Measurements from ENCODE around the gene ZBTB20. TPM values are rescaled to one million over a fixed set of nuclear protein-coding genes. Genes with fewer than 3 reads are reported as not detected.

ZBTB20 gene
- total RNA-seq, 1 experiment from 2014 or later = 12.8 TPM

DNA sequence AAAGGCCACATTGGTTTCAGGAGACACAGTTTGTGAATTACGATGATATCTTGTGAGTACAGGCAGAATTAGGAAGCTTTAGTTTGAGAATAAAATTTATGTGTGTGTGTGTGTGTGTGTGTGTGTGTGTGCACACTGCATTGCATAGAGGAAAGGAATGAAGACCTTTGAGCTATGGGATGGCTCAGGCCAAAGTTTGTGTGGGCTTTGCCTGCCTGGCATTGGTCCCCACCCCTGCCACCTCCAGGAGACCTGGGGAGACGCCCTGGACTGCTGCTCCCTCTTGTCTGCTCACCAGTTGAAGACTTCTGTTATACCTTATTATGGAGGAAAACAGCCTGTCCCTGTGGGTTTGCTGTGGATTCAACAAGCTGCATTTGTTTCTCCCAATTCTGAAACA lies 816.1 kb downstream of the ZBTB20 start:
- no peaks in the 10 kb centered on the region for H3K36me3 ChIP-seq (ENCODE audit: control insufficient read depth, insufficient read depth, low read length)
- no peaks in the 10 kb centered on the region for H3K9me3 Mint-ChIP-seq (ENCODE audit: unreplicated experiment)
- no peaks in the 10 kb centered on the region for H3K9me3 ChIP-seq
- H3K27me3 Mint-ChIP-seq (ENCODE audit: insufficient read depth, unreplicated experiment) = no peaks in the 10 kb centered on the region
- intact Hi-C loops (cut with micrococcal nuclease; ENCODE audit: unreplicated experiment) = no loop called here
- BruUV-seq (replicated peaks) = no TSS peak
- no peaks in the 10 kb centered on the region for H3K4me1 ChIP-seq
- H3K4me3 Mint-ChIP-seq (ENCODE audit: unreplicated experiment) = no peak overlapping the region
- DNase-seq = no peak
- TF ChIP-seq, protein P1, sequence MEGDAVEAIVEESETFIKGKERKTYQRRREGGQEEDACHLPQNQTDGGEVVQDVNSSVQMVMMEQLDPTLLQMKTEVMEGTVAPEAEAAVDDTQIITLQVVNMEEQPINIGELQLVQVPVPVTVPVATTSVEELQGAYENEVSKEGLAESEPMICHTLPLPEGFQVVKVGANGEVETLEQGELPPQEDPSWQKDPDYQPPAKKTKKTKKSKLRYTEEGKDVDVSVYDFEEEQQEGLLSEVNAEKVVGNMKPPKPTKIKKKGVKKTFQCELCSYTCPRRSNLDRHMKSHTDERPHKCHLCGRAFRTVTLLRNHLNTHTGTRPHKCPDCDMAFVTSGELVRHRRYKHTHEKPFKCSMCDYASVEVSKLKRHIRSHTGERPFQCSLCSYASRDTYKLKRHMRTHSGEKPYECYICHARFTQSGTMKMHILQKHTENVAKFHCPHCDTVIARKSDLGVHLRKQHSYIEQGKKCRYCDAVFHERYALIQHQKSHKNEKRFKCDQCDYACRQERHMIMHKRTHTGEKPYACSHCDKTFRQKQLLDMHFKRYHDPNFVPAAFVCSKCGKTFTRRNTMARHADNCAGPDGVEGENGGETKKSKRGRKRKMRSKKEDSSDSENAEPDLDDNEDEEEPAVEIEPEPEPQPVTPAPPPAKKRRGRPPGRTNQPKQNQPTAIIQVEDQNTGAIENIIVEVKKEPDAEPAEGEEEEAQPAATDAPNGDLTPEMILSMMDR (IDR thresholded peaks at IDR 0.05; ENCODE audit: insufficient read depth in 1 of 2, low read depth in 1 of 2, low read length in 1 of 2, severe bottlenecking in 1 of 2, unreplicated experiment in 1 of 2) = no peak
- POLR2A ChIA-PET = no interaction called here
- no peak overlapping the region for H3K4me3 ChIP-seq (ENCODE audit: low read depth, low read length)
- no peaks in the 10 kb centered on the region for H3K27me3 ChIP-seq (replicated peaks; ENCODE audit: control insufficient read depth, insufficient read depth, low read length)
- peaks cover 9% of the 10 kb centered on the region for H3K36me3 Mint-ChIP-seq (ENCODE audit: insufficient read depth, unreplicated experiment)
- CTCF ChIA-PET = no interaction called here
- H3K4me1 Mint-ChIP-seq (ENCODE audit: low read depth, unreplicated experiment) = no peaks in the 10 kb centered on the region
- H3K27ac Mint-ChIP-seq (ENCODE audit: unreplicated experiment) = no peak overlapping the region

DNA sequence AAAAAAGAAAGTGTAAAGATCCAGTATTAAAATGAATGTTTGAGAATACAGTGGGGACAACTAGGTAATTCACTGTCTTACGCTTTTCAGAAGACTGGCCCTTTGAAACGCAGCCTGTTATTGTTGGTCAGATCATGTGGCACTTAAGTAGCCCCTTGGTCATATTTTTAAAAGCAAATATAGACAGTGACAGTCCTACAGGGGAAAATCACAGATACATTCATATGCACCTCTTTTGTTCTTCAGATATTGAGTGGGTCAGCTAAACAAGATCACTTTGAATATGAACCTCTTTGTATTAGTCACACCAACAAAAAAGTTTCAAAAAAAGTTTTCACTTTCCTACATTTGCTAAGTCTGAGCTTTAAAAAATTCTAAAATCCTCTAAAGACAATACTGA lies 817.3 kb downstream of the ZBTB20 start:
- POLR2A ChIA-PET = no interaction called here
- H3K36me3 Mint-ChIP-seq (ENCODE audit: insufficient read depth, unreplicated experiment) = peaks cover 9% of the 10 kb centered on the region
- Histone ChIP-seq H3K4me3 (ENCODE audit: low read depth, low read length) (no peak overlapping the region), H3K36me3 (ENCODE audit: control insufficient read depth, insufficient read depth, low read length) (no peaks in the 10 kb centered on the region), H3K9me3 (no peaks in the 10 kb centered on the region), H3K27me3 (replicated peaks; ENCODE audit: control insufficient read depth, insufficient read depth, low read length) (no peaks in the 10 kb centered on the region), H3K4me1 (no peaks in the 10 kb centered on the region)
- no peaks in the 10 kb centered on the region for H3K9me3 Mint-ChIP-seq (ENCODE audit: unreplicated experiment)
- H3K4me3 Mint-ChIP-seq (ENCODE audit: unreplicated experiment) = no peak overlapping the region
- CTCF ChIA-PET = no interaction called here
- H3K27ac Mint-ChIP-seq (ENCODE audit: unreplicated experiment) = no peak overlapping the region
- H3K27me3 Mint-ChIP-seq (ENCODE audit: insufficient read depth, unreplicated experiment) = no peaks in the 10 kb centered on the region
- DNase-seq = no peak
- no TSS peak for BruUV-seq (replicated peaks)
- intact Hi-C loops (cut with micrococcal nuclease; ENCODE audit: unreplicated experiment) = no loop called here
- H3K4me1 Mint-ChIP-seq (ENCODE audit: low read depth, unreplicated experiment) = no peaks in the 10 kb centered on the region
- TF ChIP-seq, protein P1 (IDR thresholded peaks at IDR 0.05; ENCODE audit: insufficient read depth in 1 of 2, low read depth in 1 of 2, low read length in 1 of 2, severe bottlenecking in 1 of 2, unreplicated experiment in 1 of 2) = no peak

DNA sequence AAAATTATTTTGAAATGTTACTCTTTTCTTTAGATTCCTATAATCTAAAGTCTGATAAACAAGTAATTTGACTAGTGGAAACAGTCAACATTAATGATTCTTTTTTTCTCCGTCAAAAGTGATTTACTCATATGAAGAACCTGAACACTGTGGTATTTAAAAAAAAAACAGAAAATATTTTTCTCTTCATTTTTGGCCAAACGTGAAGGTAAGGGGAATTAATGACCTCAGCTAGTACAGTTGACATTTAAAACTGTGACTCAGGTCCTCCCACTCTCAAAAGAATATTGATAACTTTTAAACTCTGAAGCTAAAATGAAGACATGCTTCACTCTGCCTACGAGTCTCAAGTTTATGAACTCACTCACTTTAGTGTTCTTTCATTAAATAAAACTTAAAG lies 818.7 kb downstream of the ZBTB20 start:
- no TSS peak for BruUV-seq (replicated peaks)
- Mint-ChIP-seq H3K4me3 (ENCODE audit: unreplicated experiment) (no peak overlapping the region), H3K4me1 (ENCODE audit: low read depth, unreplicated experiment) (peaks cover 6% of the 10 kb centered on the region), H3K36me3 (ENCODE audit: insufficient read depth, unreplicated experiment) (no peaks in the 10 kb centered on the region), H3K27ac (ENCODE audit: unreplicated experiment) (no peak overlapping the region), H3K9me3 (ENCODE audit: unreplicated experiment) (no peaks in the 10 kb centered on the region), H3K27me3 (ENCODE audit: insufficient read depth, unreplicated experiment) (no peaks in the 10 kb centered on the region)
- Histone ChIP-seq H3K9me3 (no peaks in the 10 kb centered on the region), H3K36me3 (ENCODE audit: control insufficient read depth, insufficient read depth, low read length) (no peaks in the 10 kb centered on the region), H3K4me3 (ENCODE audit: low read depth, low read length) (no peak overlapping the region), H3K27me3 (replicated peaks; ENCODE audit: control insufficient read depth, insufficient read depth, low read length) (no peaks in the 10 kb centered on the region), H3K4me1 (0 out of 2 replicates have a peak, but pooled peaks cover 3% of the 10 kb centered on the region)
- TF ChIP-seq, protein P1 (IDR thresholded peaks at IDR 0.05; ENCODE audit: insufficient read depth in 1 of 2, low read depth in 1 of 2, low read length in 1 of 2, severe bottlenecking in 1 of 2, unreplicated experiment in 1 of 2) = no peak
- CTCF ChIA-PET = no interaction called here
- POLR2A ChIA-PET = no interaction called here
- intact Hi-C loops (cut with micrococcal nuclease; ENCODE audit: unreplicated experiment) = no loop called here
- DNase-seq = no peak

All from Caco-2 (cell line).